Astrocyte (in vitro differentiated cells and primary cell): ENCODE measurements around the gene APOA4. TPM values are rescaled to one million over a fixed set of nuclear protein-coding genes. Genes with fewer than 3 reads are reported as not detected.

Source experiments
- DNase-seq: peaks from one replicate; pipeline ENCODE4 v3.0.0-alpha.2; 2010; ENCODE audit warnings: low read depth
- FAIRE-seq: peaks from 2 replicates; lab custom pipeline; 2011; peaks lifted over from hg19 to GRCh38; lab: Jason Lieb, UNC
- H2AFZ ChIP-seq: 2 replicates; pipeline ENCODE4 v1.6.0; 2012; ENCODE audit warnings: low read depth, low read length, inconsistent platforms
- H3K27ac ChIP-seq: 2 replicates; pipeline ENCODE4 v1.5.1; 2011; ENCODE audit warnings: low read depth, low read length, inconsistent platforms
- H3K27me3 ChIP-seq: 2 replicates; pipeline ENCODE4 v1.6.0; 2011; ENCODE audit warnings: low read length, inconsistent platforms; ENCODE audit not compliant: insufficient read depth
- H3K36me3 ChIP-seq: 2 replicates; pipeline ENCODE4 v1.5.1; 2011; ENCODE audit warnings: low read length, inconsistent platforms; ENCODE audit not compliant: insufficient read depth
- H3K4me1 ChIP-seq: 2 replicates; pipeline ENCODE4 v1.5.1; 2011; ENCODE audit warnings: low read length, inconsistent platforms; ENCODE audit not compliant: insufficient read depth
- H3K4me2 ChIP-seq: 2 replicates; pipeline ENCODE4 v1.6.0; 2012; ENCODE audit warnings: low read length, inconsistent platforms
- H3K4me3 ChIP-seq: 2 replicates; pipeline ENCODE4 v1.5.1; 2011; ENCODE audit warnings: low read depth, mild to moderate bottlenecking, low read length, inconsistent platforms; ENCODE audit not compliant: insufficient read depth
- H3K79me2 ChIP-seq: 2 replicates; pipeline ENCODE4 v1.6.0; 2012; ENCODE audit warnings: mild to moderate bottlenecking, low read length, inconsistent platforms; ENCODE audit not compliant: insufficient read depth
- H3K9ac ChIP-seq: 2 replicates; pipeline ENCODE4 v1.6.0; 2012; ENCODE audit warnings: mild to moderate bottlenecking, low read length, inconsistent platforms
- H3K9me3 ChIP-seq: 2 replicates; pipeline ENCODE4 v1.5.1; 2012; ENCODE audit warnings: low read depth, mild to moderate bottlenecking, low read length, inconsistent platforms; ENCODE audit not compliant: insufficient read depth
- H4K20me1 ChIP-seq: 2 replicates; pipeline ENCODE4 v1.6.0; 2012; ENCODE audit warnings: low read length, inconsistent platforms; ENCODE audit not compliant: insufficient read depth
- H3K27ac Mint-ChIP-seq: one replicate; pipeline ENCODE4 v1.8.0; 2021; ENCODE audit warnings: mild to moderate bottlenecking, mixed read lengths; ENCODE audit not compliant: unreplicated experiment
- H3K27me3 Mint-ChIP-seq: one replicate; pipeline ENCODE4 v1.8.0; 2021; ENCODE audit warnings: low read depth, mixed read lengths; ENCODE audit not compliant: unreplicated experiment
- H3K36me3 Mint-ChIP-seq: one replicate; pipeline ENCODE4 v1.8.0; 2021; ENCODE audit warnings: low read depth, mixed read lengths; ENCODE audit not compliant: unreplicated experiment
- H3K4me1 Mint-ChIP-seq: one replicate; pipeline ENCODE4 v1.8.0; 2021; ENCODE audit warnings: low read depth, mixed read lengths; ENCODE audit not compliant: unreplicated experiment
- H3K4me3 Mint-ChIP-seq: one replicate; pipeline ENCODE4 v1.8.0; 2021; ENCODE audit warnings: mild to moderate bottlenecking, moderate library complexity, mixed read lengths; ENCODE audit not compliant: unreplicated experiment
- H3K9me3 Mint-ChIP-seq: one replicate; pipeline ENCODE4 v1.8.0; 2021; ENCODE audit warnings: mild to moderate bottlenecking, mixed read lengths; ENCODE audit not compliant: unreplicated experiment
- EZH2 ChIP-seq: IDR thresholded peaks from 2 replicates; pipeline ENCODE4 v1.6.1; 2012; ENCODE audit warnings: mild to moderate bottlenecking, low read length, inconsistent platforms; ENCODE audit not compliant: insufficient read depth
- total RNA-seq: library from RNA; stranded (reverse); gene quantifications from 2 replicates; pipeline ENCODE4 v1.2.1, GENCODE V29; 2021
- TF ChIP-seq, protein P1 (sequence below): IDR thresholded peaks from 2 replicates; pipeline ENCODE4 v1.5.1; 2011; ENCODE audit warnings: low read depth, mild to moderate bottlenecking, inconsistent platforms, low read length, moderate library complexity; ENCODE audit not compliant: insufficient read depth

Gene APOA4
- total RNA-seq, 1 donor from 2014 or later = not detected

DNA sequence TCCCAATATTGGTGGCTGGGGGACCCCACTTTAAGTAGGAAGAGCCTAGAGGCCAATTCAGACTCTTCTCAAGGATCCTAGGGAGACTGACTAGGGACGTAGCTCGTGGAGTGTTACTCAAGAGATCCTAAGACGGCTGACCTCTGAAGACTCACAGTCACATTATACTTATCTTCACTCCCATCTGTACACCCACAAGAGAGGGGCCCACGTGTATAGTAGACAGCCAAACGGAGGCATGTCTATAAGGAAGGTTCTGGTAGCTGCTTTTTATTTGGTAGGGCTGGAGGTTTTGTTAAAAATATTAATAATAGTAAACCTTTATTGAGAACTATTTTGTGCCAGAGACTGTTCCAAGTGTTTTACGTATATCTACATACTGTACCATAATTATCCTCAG lies 37.2 kb upstream of the APOA4 start:
- H3K9me3 Mint-ChIP-seq = no peaks in the 10 kb centered on the region
- Histone ChIP-seq H3K4me3 (no peak overlapping the region), H3K9ac (no peak overlapping the region), H3K27me3 (no peaks in the 10 kb centered on the region), H2AFZ (no peak overlapping the region), H3K36me3 (no peaks in the 10 kb centered on the region), H3K4me1 (peaks cover 19% of the 10 kb centered on the region), H3K4me2 (no peak overlapping the region), H4K20me1 (no peaks in the 10 kb centered on the region), H3K9me3 (no peaks in the 10 kb centered on the region), H3K27ac (no peak overlapping the region), H3K79me2 (no peaks in the 10 kb centered on the region)
- H3K27ac Mint-ChIP-seq = no peak overlapping the region
- no peaks in the 10 kb centered on the region for H3K27me3 Mint-ChIP-seq
- H3K4me1 Mint-ChIP-seq = peaks cover 31% of the 10 kb centered on the region
- DNase-seq (no peak), FAIRE-seq (no peak)
- H3K36me3 Mint-ChIP-seq = peaks cover 40% of the 10 kb centered on the region
- no peak for TF ChIP-seq EZH2
- TF ChIP-seq, protein P1, sequence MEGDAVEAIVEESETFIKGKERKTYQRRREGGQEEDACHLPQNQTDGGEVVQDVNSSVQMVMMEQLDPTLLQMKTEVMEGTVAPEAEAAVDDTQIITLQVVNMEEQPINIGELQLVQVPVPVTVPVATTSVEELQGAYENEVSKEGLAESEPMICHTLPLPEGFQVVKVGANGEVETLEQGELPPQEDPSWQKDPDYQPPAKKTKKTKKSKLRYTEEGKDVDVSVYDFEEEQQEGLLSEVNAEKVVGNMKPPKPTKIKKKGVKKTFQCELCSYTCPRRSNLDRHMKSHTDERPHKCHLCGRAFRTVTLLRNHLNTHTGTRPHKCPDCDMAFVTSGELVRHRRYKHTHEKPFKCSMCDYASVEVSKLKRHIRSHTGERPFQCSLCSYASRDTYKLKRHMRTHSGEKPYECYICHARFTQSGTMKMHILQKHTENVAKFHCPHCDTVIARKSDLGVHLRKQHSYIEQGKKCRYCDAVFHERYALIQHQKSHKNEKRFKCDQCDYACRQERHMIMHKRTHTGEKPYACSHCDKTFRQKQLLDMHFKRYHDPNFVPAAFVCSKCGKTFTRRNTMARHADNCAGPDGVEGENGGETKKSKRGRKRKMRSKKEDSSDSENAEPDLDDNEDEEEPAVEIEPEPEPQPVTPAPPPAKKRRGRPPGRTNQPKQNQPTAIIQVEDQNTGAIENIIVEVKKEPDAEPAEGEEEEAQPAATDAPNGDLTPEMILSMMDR = no peak
- H3K4me3 Mint-ChIP-seq = no peak overlapping the region

DNA sequence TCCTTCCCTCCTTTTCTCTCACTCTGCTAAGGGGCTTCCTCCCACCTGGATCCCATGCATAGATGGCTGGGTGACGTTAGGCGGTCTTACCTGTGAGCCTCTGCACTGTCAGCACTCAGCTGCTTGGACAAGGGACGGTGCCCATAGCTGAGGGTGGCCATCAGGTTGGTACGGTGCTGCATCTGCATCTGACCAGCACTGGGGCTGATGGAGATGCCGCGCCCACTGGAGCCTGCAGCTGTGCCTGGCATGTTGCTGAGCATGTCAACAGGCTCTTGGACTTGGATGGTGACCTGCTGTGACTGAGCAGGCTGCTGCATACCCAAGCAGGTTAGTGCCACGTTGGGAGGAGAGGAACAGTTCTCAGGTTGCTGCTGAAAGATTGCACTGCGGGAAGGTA lies 36.1 kb upstream of the APOA4 start:
- H3K4me3 Mint-ChIP-seq = no peak overlapping the region
- no peak for TF ChIP-seq EZH2
- TF ChIP-seq, protein P1 = no peak
- peaks cover 34% of the 10 kb centered on the region for H3K4me1 Mint-ChIP-seq
- no peaks in the 10 kb centered on the region for H3K9me3 Mint-ChIP-seq
- FAIRE-seq (no peak), DNase-seq (no peak)
- no peak overlapping the region for H3K27ac ChIP-seq
- H3K4me2 ChIP-seq = no peak overlapping the region
- no peaks in the 10 kb centered on the region for H3K27me3 Mint-ChIP-seq
- no peaks in the 10 kb centered on the region for H3K27me3 ChIP-seq
- no peaks in the 10 kb centered on the region for H3K36me3 ChIP-seq
- no peaks in the 10 kb centered on the region for H3K79me2 ChIP-seq
- H3K27ac Mint-ChIP-seq = no peak overlapping the region
- no peaks in the 10 kb centered on the region for H4K20me1 ChIP-seq
- no peaks in the 10 kb centered on the region for H3K9me3 ChIP-seq
- H3K4me3 ChIP-seq = no peak overlapping the region
- no peak overlapping the region for H2AFZ ChIP-seq
- peaks cover 22% of the 10 kb centered on the region for H3K4me1 ChIP-seq
- H3K36me3 Mint-ChIP-seq = peaks cover 41% of the 10 kb centered on the region
- H3K9ac ChIP-seq = no peak overlapping the region

DNA sequence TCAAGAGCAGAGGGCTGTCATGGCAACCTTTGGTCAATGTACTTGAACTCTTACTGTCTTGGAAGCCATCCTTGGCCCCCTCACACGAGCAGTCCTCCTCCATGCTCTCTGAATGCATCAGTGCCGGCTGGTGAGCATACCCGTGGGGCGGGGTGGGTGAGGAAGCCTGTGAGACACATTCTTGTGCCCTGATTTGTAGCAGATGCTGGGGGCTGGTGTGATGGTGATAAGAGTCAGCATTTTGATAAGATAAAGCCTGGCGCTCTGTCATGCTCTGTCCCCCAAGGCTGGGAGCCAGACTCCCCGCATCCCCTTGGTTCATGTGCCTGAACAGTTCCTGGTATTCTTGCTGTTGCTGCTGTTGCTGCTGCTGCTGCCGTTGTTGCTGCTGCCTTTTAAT lies 34.8 kb upstream of the APOA4 start:
- FAIRE-seq (no peak), DNase-seq (no peak)
- peaks cover 35% of the 10 kb centered on the region for H3K4me1 Mint-ChIP-seq
- H3K36me3 ChIP-seq = no peaks in the 10 kb centered on the region
- no peaks in the 10 kb centered on the region for H3K27me3 Mint-ChIP-seq
- H3K9me3 ChIP-seq = no peaks in the 10 kb centered on the region
- H3K4me2 ChIP-seq = no peak overlapping the region
- H2AFZ ChIP-seq = no peak overlapping the region
- H3K36me3 Mint-ChIP-seq = peaks cover 38% of the 10 kb centered on the region
- no peaks in the 10 kb centered on the region for H3K79me2 ChIP-seq
- H3K27ac Mint-ChIP-seq = no peak overlapping the region
- no peaks in the 10 kb centered on the region for H4K20me1 ChIP-seq
- H3K27ac ChIP-seq = no peak overlapping the region
- no peak overlapping the region for H3K9ac ChIP-seq
- H3K4me3 ChIP-seq = no peak overlapping the region
- no peaks in the 10 kb centered on the region for H3K27me3 ChIP-seq
- H3K4me3 Mint-ChIP-seq = no peak overlapping the region
- no peaks in the 10 kb centered on the region for H3K9me3 Mint-ChIP-seq
- TF ChIP-seq, protein P1 = no peak
- peaks cover 34% of the 10 kb centered on the region for H3K4me1 ChIP-seq
